ENCODE results near the gene COMMD8.
A peak's percentile ranks its signal among the peaks of the same experiment; 100 is the strongest.

COMMD8 gene

GRCh38 chr4:47463235-47463956 lies at the start of gene COMMD8:
Gene COMMD8, minus strand, starts transcription at chr4:47463702. Its CDS starts 51 bp downstream, at chr4:47463651.
- TF ChIP-seq, protein P1, sequence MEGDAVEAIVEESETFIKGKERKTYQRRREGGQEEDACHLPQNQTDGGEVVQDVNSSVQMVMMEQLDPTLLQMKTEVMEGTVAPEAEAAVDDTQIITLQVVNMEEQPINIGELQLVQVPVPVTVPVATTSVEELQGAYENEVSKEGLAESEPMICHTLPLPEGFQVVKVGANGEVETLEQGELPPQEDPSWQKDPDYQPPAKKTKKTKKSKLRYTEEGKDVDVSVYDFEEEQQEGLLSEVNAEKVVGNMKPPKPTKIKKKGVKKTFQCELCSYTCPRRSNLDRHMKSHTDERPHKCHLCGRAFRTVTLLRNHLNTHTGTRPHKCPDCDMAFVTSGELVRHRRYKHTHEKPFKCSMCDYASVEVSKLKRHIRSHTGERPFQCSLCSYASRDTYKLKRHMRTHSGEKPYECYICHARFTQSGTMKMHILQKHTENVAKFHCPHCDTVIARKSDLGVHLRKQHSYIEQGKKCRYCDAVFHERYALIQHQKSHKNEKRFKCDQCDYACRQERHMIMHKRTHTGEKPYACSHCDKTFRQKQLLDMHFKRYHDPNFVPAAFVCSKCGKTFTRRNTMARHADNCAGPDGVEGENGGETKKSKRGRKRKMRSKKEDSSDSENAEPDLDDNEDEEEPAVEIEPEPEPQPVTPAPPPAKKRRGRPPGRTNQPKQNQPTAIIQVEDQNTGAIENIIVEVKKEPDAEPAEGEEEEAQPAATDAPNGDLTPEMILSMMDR (conservative IDR thresholded peaks at IDR 0.05), result no peak; the same call in 1 of the 2 replicates
- TF ChIP-seq ZFX (IDR thresholded peaks at IDR 0.05), result no peak
- H3K27ac ChIP-seq, result peak within 1 kb of the TSS; percentile 83

GRCh38 chr4:47510506-47511143 lies 47.1 kb upstream of the COMMD8 start:
- H3K27ac ChIP-seq, result no peak overlapping the region
- TF ChIP-seq, protein P1 (conservative IDR thresholded peaks at IDR 0.05), result no peak; the same call in 1 of the 2 replicates
- no peak for TF ChIP-seq ZFX (IDR thresholded peaks at IDR 0.05)

- TF ChIP-seq, protein P1 (conservative IDR thresholded peaks at IDR 0.05), result no peak
- no peak for TF ChIP-seq ZFX (IDR thresholded peaks at IDR 0.05)
- no peak overlapping the region for H3K27ac ChIP-seq
Measured at GRCh38 chr4:47505666-47506065, 42.2 kb upstream of the COMMD8 start.

GRCh38 chr4:47505147-47505546 lies 41.6 kb upstream of the COMMD8 start:
- TF ChIP-seq, protein P1 (conservative IDR thresholded peaks at IDR 0.05), result no peak
- no peak for TF ChIP-seq ZFX (IDR thresholded peaks at IDR 0.05)

DNA sequence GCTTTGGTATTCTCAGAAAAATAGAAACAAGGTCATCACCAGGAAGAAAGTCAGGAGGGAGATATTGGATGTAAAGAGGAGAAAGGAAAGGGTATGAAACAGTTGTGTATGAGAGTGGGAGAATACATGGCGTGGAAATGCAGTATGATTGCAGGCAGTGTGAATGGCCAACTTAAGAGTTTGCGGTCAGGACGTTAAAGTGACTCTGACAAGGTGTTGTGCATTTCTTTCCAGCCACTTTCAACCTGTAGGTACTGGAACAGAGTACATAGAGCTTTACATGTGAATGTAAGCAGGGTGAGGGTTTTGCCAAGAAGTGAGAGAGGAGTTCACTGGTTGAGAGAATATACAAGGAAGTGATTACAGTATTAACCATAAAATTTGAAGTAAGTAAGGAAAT lies 37.3 kb upstream of the COMMD8 start:
- TF ChIP-seq ZFX (IDR thresholded peaks at IDR 0.05), result no peak
- TF ChIP-seq, protein P1 (conservative IDR thresholded peaks at IDR 0.05), result no peak
- H3K27ac ChIP-seq, result no peak overlapping the region

More at GRCh38 chr4:47505147-47505546, 41.6 kb upstream of the COMMD8 start:
- H3K27ac ChIP-seq, result no peak overlapping the region

GRCh38 chr4:47499700-47500099 lies 36.2 kb upstream of the COMMD8 start:
- H3K27ac ChIP-seq, result no peak overlapping the region
- TF ChIP-seq, protein P1 (conservative IDR thresholded peaks at IDR 0.05), result no peak
- TF ChIP-seq ZFX (IDR thresholded peaks at IDR 0.05), result no peak

GRCh38 chr4:47498899-47499298 lies 35.4 kb upstream of the COMMD8 start:
- no peak for TF ChIP-seq ZFX (IDR thresholded peaks at IDR 0.05)
- TF ChIP-seq, protein P1 (conservative IDR thresholded peaks at IDR 0.05), result no peak
- H3K27ac ChIP-seq, result no peak overlapping the region
